T47D (cell line): ENCODE measurements around the gene CTIF.

Experiments
- DNase-seq, 2 experiments: peaks; one replicate each; pipeline versions ENCODE4 v3.0.0 to v3.0.0-alpha.2; 2011 to 2012; ENCODE audit warnings: low read depth in 1 of 2, low spot score in 1 of 2
- JUND ChIP-seq: IDR thresholded peaks from 2 replicates; pipeline ENCODE4 v1.6.1; 2012; ENCODE audit warnings: low read depth
- in situ Hi-C: cut with HindIII; loops from 2 replicates; pipeline ENCODE4 v1.10.0; 2016; ENCODE audit warnings: low sequenced_read_pairs, low pct_unique_long_range_greater_than_20kb

CTIF gene

GRCh38 chr18:48766487-48766886 is 227.7 kb downstream of the CTIF start:
- no peak for DNase-seq
- TF ChIP-seq JUND = no peak
- in situ Hi-C loops = no loop called here

GRCh38 chr18:48767090-48767690 is 228.4 kb downstream of the CTIF start:
- no peak for TF ChIP-seq JUND
- in situ Hi-C loops = no loop called here
- DNase-seq = peak; percentile 18 to 36

GRCh38 chr18:48769006-48769636 is 230.3 kb downstream of the CTIF start:
- in situ Hi-C loops = no loop called here
- TF ChIP-seq JUND = no peak
- no peak for DNase-seq

GRCh38 chr18:48770243-48770642 is 231.4 kb downstream of the CTIF start:
- no peak for DNase-seq
- in situ Hi-C loops = no loop called here
- TF ChIP-seq JUND = no peak

- in situ Hi-C loops = no loop called here
- no peak for TF ChIP-seq JUND
- DNase-seq = no peak
Observed at GRCh38 chr18:48771641-48772375, 233.0 kb downstream of the CTIF start.

- in situ Hi-C loops = no loop called here
- no peak for DNase-seq
- no peak for TF ChIP-seq JUND
Observed at GRCh38 chr18:48772457-48772856, 233.6 kb downstream of the CTIF start.

- in situ Hi-C loops = no loop called here
- no peak for DNase-seq
Observed at GRCh38 chr18:48773821-48774220, 235.0 kb downstream of the CTIF start.

GRCh38 chr18:48774941-48775340 is 236.1 kb downstream of the CTIF start:
- TF ChIP-seq JUND = no peak
- DNase-seq = no peak
- in situ Hi-C loops = no loop called here

More at GRCh38 chr18:48773821-48774220, 235.0 kb downstream of the CTIF start:
- TF ChIP-seq JUND = no peak

- DNase-seq = no peak
- in situ Hi-C loops = no loop called here
- no peak for TF ChIP-seq JUND
Observed at GRCh38 chr18:48775372-48776155, 236.7 kb downstream of the CTIF start.

- TF ChIP-seq JUND = no peak
- in situ Hi-C loops = no loop called here
Observed at GRCh38 chr18:48776156-48776555, 237.3 kb downstream of the CTIF start.

GRCh38 chr18:48776641-48777025 is 237.8 kb downstream of the CTIF start:
- TF ChIP-seq JUND = no peak
- no peak for DNase-seq
- in situ Hi-C loops = no loop called here

More at GRCh38 chr18:48776156-48776555, 237.3 kb downstream of the CTIF start:
- DNase-seq = no peak

GRCh38 chr18:48777026-48777743 is 238.4 kb downstream of the CTIF start:
- in situ Hi-C loops = no loop called here

GRCh38 chr18:48777744-48778116 is 238.9 kb downstream of the CTIF start:
- in situ Hi-C loops = no loop called here
- DNase-seq = no peak
- no peak for TF ChIP-seq JUND

More at GRCh38 chr18:48777026-48777743, 238.4 kb downstream of the CTIF start:
- no peak for TF ChIP-seq JUND
- DNase-seq = peak; percentile 25 to 56
